ENCODE data around the gene ODAD4. TPM values are rescaled to one million over a fixed set of nuclear protein-coding genes. Genes with fewer than 3 reads are reported as not detected.

The ODAD4 gene
- total RNA-seq, 1 experiment from 2014 or later = 0.69 TPM

DNA sequence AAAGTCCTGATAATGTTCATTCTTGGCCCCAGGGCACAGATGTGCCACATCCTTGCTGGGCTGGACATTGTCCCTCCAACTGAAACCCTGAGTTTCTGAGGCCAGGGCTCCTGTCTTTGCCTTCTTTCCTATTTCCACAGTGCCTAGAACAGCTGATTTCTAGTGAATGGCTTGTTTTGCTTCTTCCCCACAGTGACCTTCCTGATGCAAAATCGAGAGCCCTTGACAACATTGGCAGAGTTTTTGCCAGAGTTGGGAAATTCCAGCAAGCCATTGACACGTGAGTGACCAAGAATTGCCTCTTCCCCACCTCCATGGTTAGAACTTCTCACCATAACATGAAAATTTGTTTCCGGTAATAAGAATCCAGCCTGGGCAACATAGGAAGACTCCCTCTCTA lies 14.5 kb downstream of the ODAD4 start:
- H3K9me3 ChIP-seq (ENCODE audit: control insufficient read depth, insufficient read depth, low read depth, low read length) = no peaks in the 10 kb centered on the region
- H3K4me1 ChIP-seq (ENCODE audit: control insufficient read depth, insufficient read depth, low read length) = no peaks in the 10 kb centered on the region
- H3K4me3 ChIP-seq (ENCODE audit: low read depth in 2 of 2, low read length in 2 of 2) = no peak overlapping the region
- POLR2A ChIA-PET = interaction anchor here (0.7 kb wide), 1 partner anchor 19 kb away, joined by 3 read pairs; no protein-coding TSS in a partner anchor
- intact Hi-C loops (cut with micrococcal nuclease; ENCODE audit: unreplicated experiment) = no loop called here
- no TSS peak for BruUV-seq (replicated peaks)
- ATAC-seq (no peak), DNase-seq (ENCODE audit: low read depth, low spot score) (no peak)
- no peak overlapping the region for H3K27ac ChIP-seq (ENCODE audit: low read length)
- H3K27me3 ChIP-seq (ENCODE audit: control insufficient read depth, insufficient read depth, low read length) = no peaks in the 10 kb centered on the region
- H3K36me3 ChIP-seq (ENCODE audit: control insufficient read depth, insufficient read depth, low read length) = no peaks in the 10 kb centered on the region
- CTCF ChIA-PET = no interaction called here
- in situ Hi-C loops (cut with HindIII; ENCODE audit: low pct_unique_long_range_greater_than_20kb, low sequenced_read_pairs) = no loop called here
- TF ChIP-seq POLR2AphosphoS5 (IDR thresholded peaks at IDR 0.05; ENCODE audit: low read depth, low read length) (no peak), TCF7L2 (IDR thresholded peaks at IDR 0.05; ENCODE audit: low read depth, low read length) (no peak), SIN3A (IDR thresholded peaks at IDR 0.05; ENCODE audit: borderline replicate concordance, insufficient read depth, low read depth, low read length) (no peak)
- TF ChIP-seq, protein P1, sequence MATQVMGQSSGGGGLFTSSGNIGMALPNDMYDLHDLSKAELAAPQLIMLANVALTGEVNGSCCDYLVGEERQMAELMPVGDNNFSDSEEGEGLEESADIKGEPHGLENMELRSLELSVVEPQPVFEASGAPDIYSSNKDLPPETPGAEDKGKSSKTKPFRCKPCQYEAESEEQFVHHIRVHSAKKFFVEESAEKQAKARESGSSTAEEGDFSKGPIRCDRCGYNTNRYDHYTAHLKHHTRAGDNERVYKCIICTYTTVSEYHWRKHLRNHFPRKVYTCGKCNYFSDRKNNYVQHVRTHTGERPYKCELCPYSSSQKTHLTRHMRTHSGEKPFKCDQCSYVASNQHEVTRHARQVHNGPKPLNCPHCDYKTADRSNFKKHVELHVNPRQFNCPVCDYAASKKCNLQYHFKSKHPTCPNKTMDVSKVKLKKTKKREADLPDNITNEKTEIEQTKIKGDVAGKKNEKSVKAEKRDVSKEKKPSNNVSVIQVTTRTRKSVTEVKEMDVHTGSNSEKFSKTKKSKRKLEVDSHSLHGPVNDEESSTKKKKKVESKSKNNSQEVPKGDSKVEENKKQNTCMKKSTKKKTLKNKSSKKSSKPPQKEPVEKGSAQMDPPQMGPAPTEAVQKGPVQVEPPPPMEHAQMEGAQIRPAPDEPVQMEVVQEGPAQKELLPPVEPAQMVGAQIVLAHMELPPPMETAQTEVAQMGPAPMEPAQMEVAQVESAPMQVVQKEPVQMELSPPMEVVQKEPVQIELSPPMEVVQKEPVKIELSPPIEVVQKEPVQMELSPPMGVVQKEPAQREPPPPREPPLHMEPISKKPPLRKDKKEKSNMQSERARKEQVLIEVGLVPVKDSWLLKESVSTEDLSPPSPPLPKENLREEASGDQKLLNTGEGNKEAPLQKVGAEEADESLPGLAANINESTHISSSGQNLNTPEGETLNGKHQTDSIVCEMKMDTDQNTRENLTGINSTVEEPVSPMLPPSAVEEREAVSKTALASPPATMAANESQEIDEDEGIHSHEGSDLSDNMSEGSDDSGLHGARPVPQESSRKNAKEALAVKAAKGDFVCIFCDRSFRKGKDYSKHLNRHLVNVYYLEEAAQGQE (IDR thresholded peaks at IDR 0.05; ENCODE audit: insufficient read depth in 1 of 2, low read depth in 2 of 2, low read length in 1 of 2) = no peak
- TF ChIP-seq, protein P2, sequence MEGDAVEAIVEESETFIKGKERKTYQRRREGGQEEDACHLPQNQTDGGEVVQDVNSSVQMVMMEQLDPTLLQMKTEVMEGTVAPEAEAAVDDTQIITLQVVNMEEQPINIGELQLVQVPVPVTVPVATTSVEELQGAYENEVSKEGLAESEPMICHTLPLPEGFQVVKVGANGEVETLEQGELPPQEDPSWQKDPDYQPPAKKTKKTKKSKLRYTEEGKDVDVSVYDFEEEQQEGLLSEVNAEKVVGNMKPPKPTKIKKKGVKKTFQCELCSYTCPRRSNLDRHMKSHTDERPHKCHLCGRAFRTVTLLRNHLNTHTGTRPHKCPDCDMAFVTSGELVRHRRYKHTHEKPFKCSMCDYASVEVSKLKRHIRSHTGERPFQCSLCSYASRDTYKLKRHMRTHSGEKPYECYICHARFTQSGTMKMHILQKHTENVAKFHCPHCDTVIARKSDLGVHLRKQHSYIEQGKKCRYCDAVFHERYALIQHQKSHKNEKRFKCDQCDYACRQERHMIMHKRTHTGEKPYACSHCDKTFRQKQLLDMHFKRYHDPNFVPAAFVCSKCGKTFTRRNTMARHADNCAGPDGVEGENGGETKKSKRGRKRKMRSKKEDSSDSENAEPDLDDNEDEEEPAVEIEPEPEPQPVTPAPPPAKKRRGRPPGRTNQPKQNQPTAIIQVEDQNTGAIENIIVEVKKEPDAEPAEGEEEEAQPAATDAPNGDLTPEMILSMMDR (IDR thresholded peaks at IDR 0.05) = no peak

DNA sequence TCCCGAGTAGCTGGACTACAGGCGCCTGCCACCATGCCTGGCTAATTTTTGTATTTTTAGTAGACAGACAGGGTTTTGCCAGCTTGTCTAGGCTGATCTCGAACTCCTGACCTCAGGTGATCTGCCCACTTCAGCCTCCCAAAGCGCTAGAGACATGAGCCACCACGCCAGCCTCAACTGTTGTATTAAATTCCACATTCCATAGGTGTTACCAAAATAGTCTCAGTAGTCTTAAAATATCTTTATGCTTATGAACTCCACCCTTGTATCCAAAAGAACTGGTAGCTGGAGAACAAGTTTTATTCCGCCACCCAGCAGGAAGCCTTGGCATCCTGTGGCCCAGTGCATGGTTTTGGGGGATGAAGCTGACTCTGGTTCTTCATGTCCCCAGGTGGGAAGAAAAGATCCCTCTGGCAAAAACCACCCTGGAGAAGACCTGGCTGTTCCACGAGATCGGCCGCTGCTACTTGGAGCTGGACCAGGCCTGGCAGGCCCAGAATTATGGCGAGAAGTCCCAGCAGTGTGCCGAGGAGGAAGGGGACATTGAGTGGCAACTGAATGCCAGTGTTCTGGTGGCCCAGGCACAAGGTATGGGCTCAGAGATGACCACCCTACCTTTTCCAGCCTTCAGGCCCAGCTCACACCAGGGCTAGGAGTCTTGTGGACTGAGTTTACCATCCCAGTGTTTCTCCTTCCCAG lies 18.5 kb downstream of the ODAD4 start:
- ChIA-PET POLR2A (interaction anchor here (0.5 kb wide), 1 partner anchor 29 kb away, joined by 5 read pairs; no protein-coding TSS in a partner anchor), CTCF (interaction anchor here (0.5 kb wide), 1 partner anchor 15 kb away, joined by 3 read pairs; no protein-coding TSS in a partner anchor)
- no TSS peak for BruUV-seq (replicated peaks)
- Histone ChIP-seq H3K4me3 (ENCODE audit: low read depth in 2 of 2, low read length in 2 of 2) (no peak overlapping the region), H3K9me3 (ENCODE audit: control insufficient read depth, insufficient read depth, low read depth, low read length) (no peaks in the 10 kb centered on the region), H3K36me3 (ENCODE audit: control insufficient read depth, insufficient read depth, low read length) (no peaks in the 10 kb centered on the region), H3K4me1 (ENCODE audit: control insufficient read depth, insufficient read depth, low read length) (no peaks in the 10 kb centered on the region), H3K27ac (ENCODE audit: low read length) (no peak overlapping the region), H3K27me3 (ENCODE audit: control insufficient read depth, insufficient read depth, low read length) (no peaks in the 10 kb centered on the region)
- no peak for ATAC-seq
- no peak for DNase-seq (ENCODE audit: low read depth, low spot score)
- TF ChIP-seq, protein P2 (IDR thresholded peaks at IDR 0.05) = no peak
- TF ChIP-seq SIN3A (IDR thresholded peaks at IDR 0.05; ENCODE audit: borderline replicate concordance, insufficient read depth, low read depth, low read length) (no peak), TCF7L2 (IDR thresholded peaks at IDR 0.05; ENCODE audit: low read depth, low read length) (no peak), POLR2AphosphoS5 (IDR thresholded peaks at IDR 0.05; ENCODE audit: low read depth, low read length) (no peak)
- TF ChIP-seq, protein P1 (IDR thresholded peaks at IDR 0.05; ENCODE audit: insufficient read depth in 1 of 2, low read depth in 2 of 2, low read length in 1 of 2) = no peak
- in situ Hi-C loops (cut with HindIII; ENCODE audit: low pct_unique_long_range_greater_than_20kb, low sequenced_read_pairs) = no loop called here
- intact Hi-C loops (cut with micrococcal nuclease; ENCODE audit: unreplicated experiment) = no loop called here

All from Panc1 (cell line).